ENCODE data around the gene ANKRD44.
"Not testable (repeated sequence)": the region's sequence is repeated elsewhere in the genome, so short reads cannot be mapped to it uniquely, and the experiment has no call there.

ANKRD44 gene

DNA sequence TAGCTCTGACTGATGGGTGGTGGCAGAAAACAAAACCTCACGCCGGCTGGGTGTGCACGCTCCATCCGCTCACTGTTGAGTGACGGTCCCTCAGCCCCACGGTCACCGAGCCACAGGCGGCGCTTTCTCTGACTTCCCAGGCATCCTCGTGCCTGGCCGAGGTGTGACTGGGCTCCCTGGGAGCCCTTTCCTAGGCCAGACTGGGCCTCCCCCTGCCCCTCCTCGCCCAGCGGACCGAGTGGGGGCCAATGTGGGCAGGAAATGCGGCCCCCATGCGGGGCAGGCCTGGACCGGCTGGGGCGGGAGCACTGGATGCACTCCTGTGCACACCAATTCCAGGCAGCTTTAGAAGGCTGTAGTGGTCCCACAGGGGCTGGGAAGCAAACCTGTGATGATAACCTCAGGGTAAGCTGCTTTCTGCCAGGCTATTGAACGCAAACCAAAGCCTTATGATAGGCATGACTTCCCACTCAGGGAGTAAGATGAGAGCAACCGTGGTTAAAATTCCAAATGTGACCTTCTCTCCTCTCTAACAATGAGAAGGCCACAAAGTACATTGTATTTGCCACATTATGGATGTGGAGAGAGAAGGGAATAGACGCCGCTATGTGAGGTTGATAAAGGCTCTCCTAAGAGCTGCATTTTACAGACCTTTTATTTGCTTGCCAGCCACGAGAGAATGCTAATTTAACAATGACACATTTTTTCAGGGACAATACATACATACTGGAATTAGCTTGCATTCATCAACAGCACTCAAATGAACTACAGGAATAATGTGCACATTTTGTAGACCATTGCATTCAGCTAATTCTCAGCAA lies 300.2 kb downstream of the ANKRD44 start:
- no peak for DNase-seq

- not testable (repeated sequence) for DNase-seq
Measured at GRCh38 chr2:197008741-197009341, 301.7 kb downstream of the ANKRD44 start.

GRCh38 chr2:197007716-197008628 lies 302.6 kb downstream of the ANKRD44 start:
- DNase-seq: no peak

DNA sequence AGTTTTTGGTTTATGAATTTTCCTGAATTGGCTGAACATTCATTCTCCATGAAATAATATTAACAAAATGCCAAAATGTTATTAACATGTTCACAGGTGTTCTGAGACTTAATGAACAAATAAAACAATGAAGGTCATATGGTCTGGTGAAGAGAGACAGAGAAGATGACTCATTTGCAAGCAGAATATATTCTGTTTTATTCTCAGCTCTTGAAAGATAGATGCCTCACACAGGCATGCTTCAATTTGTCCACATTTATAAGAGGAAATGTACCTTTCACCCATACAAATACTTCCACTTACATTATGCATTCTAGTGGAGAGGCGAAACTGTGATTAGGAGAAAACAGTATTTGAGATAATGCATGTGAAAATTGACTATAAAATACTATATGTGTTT lies 308.7 kb downstream of the ANKRD44 start:
- DNase-seq: no peak

DNA sequence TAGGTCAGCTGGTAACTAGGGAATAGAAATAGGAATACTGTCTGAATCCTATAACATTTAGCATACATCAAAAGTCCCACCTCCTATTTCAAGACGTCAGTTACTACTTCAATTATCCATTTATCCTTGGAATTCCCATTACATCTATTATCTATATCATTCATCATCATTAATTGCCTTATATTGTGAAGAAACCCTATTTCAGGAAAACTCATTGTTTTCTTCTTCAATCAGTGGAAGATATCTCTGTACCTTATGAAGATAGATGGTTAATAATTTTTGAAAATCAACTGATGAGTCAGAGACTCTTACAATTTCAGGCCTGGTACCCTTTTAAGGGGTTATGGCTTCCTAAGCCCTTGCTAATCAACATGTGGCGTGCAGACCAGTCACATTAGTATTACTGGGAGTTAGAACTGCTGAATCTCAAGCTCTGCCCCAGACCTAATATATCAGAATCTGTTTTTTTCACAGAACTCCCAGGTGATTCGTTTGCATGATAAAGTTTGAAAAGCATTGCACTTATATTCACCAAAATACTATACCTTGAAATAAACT lies 314.7 kb downstream of the ANKRD44 start:
- DNase-seq: no peak

DNA sequence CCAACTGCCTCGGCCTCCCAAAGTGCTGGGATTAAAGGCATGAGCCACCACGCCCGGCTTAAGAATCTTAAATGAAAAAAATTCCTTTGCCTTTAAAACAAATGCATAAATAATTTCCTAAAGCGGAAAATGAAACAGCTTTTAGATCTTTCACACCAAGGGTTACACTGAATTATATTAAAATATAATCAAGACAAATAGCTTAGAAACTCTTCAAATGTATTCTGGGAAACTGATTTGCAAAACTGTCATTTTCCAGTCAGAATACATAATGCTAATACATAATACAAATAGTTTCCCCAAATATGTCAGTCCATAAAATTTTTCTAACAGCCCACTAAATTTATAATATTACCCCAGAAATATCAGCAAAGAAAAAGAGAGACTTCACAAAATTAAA lies 315.8 kb downstream of the ANKRD44 start:
- no peak for DNase-seq

DNA sequence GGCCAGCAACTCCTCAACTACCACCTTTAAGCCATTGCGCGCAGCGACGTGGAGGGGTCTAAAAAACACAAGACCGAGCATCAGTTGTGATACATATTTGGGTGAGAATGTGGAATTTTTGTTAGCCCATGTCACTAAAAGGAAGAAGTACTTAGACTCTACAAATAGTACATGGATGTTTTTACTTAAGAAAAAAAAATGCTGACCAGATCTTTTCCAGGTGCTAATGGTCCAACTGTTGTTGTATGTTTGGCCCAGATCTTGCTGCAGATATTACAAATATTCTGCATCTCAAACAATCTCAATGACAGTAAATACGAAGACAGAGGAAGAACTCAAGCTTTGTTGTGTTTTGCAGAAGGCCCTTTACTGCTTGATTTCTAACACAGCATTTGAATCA lies 317.0 kb downstream of the ANKRD44 start:
- DNase-seq: no peak

- DNase-seq: no peak
Measured at GRCh38 chr2:196992466-196992865, 318.1 kb downstream of the ANKRD44 start.

GRCh38 chr2:196990788-196991461 lies 319.7 kb downstream of the ANKRD44 start:
- no peak for DNase-seq

- no peak for DNase-seq
Measured at GRCh38 chr2:196990092-196990491, 320.5 kb downstream of the ANKRD44 start.

- DNase-seq: no peak
Measured at GRCh38 chr2:196989496-196989895, 321.1 kb downstream of the ANKRD44 start.

- DNase-seq: no peak
Measured at GRCh38 chr2:196988639-196989038, 321.9 kb downstream of the ANKRD44 start.

- DNase-seq: peak; percentile 55
Measured at GRCh38 chr2:196987649-196988364, 322.8 kb downstream of the ANKRD44 start.

- DNase-seq: no peak
Measured at GRCh38 chr2:196987298-196987648, 323.3 kb downstream of the ANKRD44 start.

DNA sequence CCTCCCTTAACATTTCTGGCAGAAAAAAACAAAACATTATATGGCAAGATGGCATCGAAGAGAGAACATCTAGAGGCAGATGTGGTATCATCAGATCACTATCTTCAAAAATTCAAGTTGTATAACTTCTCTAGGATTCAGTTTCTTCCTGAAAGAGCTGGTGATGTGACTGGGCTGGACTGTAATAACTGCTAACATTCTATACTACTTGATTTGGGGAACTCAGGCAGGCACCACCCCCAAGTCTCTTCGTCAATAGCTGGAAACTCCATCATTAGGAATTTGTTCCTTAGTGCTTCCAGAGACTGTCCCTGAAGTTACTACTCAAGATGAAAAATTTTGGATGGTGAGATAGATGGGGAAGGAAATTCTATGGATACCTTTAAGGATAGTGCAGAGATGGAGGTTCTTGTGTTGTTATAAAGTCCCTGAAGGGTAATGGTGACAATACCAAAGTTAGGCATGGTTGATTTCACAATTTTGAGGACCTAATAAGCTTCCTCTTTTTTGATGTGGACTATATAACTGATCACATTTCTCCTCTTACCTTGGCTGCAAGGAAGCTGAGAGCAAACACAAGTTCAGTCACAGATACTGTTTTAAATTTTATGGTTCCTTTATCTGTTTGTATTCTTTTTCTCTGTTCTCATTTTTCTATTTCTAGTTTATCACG lies 324.9 kb downstream of the ANKRD44 start:
- no peak for DNase-seq

GRCh38 chr2:196984903-196985302 lies 325.7 kb downstream of the ANKRD44 start:
- no peak for DNase-seq

- no peak for DNase-seq
Measured at GRCh38 chr2:196983934-196984333, 326.6 kb downstream of the ANKRD44 start.

- DNase-seq: no peak
Measured at GRCh38 chr2:196980473-196980872, 330.1 kb downstream of the ANKRD44 start.

DNA sequence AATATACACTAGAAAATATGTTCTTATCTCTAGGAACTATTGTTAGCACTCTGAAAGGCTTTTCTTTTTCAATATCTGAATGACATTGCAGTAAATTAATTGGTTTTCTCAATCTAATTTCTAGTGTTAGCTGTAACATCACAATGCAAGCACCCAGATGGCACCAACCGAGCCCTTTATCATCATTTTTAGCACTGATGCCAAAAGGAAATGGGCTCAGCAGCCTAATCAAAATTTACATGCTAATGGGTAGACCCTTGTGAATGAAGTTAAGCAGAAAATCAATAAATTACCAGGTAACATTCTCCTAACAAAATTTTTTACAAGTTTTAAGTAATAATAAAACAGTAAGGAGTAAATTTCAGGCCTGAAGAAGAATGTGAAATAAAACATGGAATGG lies 330.6 kb downstream of the ANKRD44 start:
- no peak for DNase-seq

- DNase-seq: no peak
Measured at GRCh38 chr2:196977507-196977906, 333.1 kb downstream of the ANKRD44 start.

DNA sequence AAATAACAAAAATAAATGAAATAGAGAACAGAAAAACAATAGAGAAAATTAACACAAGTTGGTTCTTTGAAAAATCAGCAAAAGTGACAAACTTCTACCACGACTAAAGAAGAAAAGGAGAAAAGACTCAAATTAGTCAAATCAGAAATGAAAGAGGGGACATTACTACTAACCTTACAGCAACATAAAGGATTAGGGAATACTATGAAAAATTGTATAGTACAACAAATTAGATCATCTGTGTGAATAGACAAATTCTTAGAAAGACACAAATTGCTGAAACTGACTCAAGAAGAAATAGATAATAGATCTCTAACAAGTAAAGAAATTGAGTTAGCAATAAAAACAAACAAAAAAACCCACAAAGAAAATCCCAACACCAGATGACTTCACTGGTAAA lies 335.6 kb downstream of the ANKRD44 start:
- DNase-seq: no peak
